Measurements from ENCODE around the gene IQSEC1.

DNA sequence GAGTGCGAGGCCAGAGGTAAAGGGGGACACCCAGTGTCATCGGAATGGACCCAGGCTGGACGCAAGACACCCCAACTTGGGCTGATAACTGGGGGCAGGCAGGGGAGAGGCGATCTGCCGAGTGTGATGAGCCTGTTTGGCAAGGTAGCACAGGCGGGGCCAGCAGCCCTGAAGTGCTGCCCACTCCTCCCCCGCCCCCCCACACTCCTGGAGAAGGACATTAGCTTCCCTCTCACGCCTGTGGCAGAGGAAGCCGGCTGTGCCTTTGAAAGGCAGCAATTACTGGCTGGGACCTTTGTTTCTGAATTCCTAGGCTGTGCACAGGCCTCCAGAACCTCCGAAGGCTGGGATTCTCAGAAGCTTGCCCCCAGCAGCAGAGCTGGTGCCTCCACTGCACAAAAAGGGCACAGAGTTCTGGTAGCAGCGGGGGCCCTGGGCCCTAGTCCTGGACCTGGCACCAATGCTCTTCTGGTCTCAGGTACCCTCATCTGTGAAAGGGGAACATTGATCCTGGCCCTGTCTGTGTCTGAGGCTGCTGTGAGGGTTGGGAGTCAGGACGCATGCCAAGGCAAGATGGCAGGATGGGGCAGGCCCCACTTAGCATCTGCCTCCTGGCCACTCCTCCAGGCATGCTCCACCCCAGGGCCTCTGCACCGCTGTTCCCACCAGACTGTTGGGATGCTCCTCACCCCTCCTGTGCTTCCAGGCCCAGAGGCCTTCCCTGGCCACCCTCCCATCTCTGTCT lies 28.6 kb downstream of the IQSEC1 start:
- TF ChIP-seq, protein P1, sequence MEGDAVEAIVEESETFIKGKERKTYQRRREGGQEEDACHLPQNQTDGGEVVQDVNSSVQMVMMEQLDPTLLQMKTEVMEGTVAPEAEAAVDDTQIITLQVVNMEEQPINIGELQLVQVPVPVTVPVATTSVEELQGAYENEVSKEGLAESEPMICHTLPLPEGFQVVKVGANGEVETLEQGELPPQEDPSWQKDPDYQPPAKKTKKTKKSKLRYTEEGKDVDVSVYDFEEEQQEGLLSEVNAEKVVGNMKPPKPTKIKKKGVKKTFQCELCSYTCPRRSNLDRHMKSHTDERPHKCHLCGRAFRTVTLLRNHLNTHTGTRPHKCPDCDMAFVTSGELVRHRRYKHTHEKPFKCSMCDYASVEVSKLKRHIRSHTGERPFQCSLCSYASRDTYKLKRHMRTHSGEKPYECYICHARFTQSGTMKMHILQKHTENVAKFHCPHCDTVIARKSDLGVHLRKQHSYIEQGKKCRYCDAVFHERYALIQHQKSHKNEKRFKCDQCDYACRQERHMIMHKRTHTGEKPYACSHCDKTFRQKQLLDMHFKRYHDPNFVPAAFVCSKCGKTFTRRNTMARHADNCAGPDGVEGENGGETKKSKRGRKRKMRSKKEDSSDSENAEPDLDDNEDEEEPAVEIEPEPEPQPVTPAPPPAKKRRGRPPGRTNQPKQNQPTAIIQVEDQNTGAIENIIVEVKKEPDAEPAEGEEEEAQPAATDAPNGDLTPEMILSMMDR (IDR thresholded peaks at IDR 0.05): no peak
- TF ChIP-seq POLR2AphosphoS5 (IDR thresholded peaks at IDR 0.05) (no peak), POLR2A (IDR thresholded peaks at IDR 0.05) (no peak), EP300 (IDR thresholded peaks at IDR 0.05) (no peak)

Measured in sigmoid colon (tissue), 4 donors.